Activated CD8-positive, alpha-beta T cell treated with anti-CD3 and anti-CD28 coated beads for 36 hours (primary cell): ENCODE measurements around the gene SLC44A2. TPM values are rescaled to one million over a fixed set of nuclear protein-coding genes. Genes with fewer than 3 reads are reported as not detected.

Experiments used
- ATAC-seq: fragments of 200-7000 bp; cut with Tn5 transposase; one replicate; pipeline ENCODE4 v1.10.0; 2021; ENCODE audit warnings: mild to moderate bottlenecking, moderate library complexity
- CTCF ChIA-PET: fragments of 350-600 bp; sonication (Branson Sonifier 250); formaldehyde crosslinking; loops from one replicate; lab custom pipeline; 2021; ENCODE audit warnings: antibody characterized with exemption; lab: Charles Lee
- POLR2A ChIA-PET: fragments of 350-600 bp; sonication (Branson Sonifier 250); formaldehyde crosslinking; loops from one replicate; lab custom pipeline; 2021; ENCODE audit warnings: antibody characterized with exemption; lab: Charles Lee
- DNase-seq: peaks from one replicate; pipeline ENCODE4 v3.0.0-alpha.2; 2020
- H3K27ac Mint-ChIP-seq: one replicate; pipeline ENCODE4 v1.8.0; 2021; ENCODE audit warnings: mild to moderate bottlenecking, mixed read lengths
- H3K27me3 Mint-ChIP-seq: one replicate; pipeline ENCODE4 v1.8.0; 2021; ENCODE audit warnings: mixed read lengths
- H3K36me3 Mint-ChIP-seq: one replicate; pipeline ENCODE4 v1.8.0; 2021; ENCODE audit warnings: low read depth, mixed read lengths
- H3K4me1 Mint-ChIP-seq: one replicate; pipeline ENCODE4 v1.8.0; 2021; ENCODE audit warnings: low read depth, mixed read lengths
- H3K4me3 Mint-ChIP-seq: one replicate; pipeline ENCODE4 v1.8.0; 2021; ENCODE audit warnings: mild to moderate bottlenecking, moderate library complexity, mixed read lengths
- H3K9me3 Mint-ChIP-seq: one replicate; pipeline ENCODE4 v1.8.0; 2021; ENCODE audit warnings: mixed read lengths
- intact Hi-C: fragments of 100-400 bp; cut with micrococcal nuclease; formaldehyde crosslinking; loops from one replicate; pipeline ENCODE4 v1.10.0; 2022
- total RNA-seq, 2 experiments: library from RNA; stranded (reverse); gene quantifications; one replicate each; pipeline ENCODE4 v1.2.3, GENCODE V29; 2021
- TF ChIP-seq, protein P1 (sequence below): fragments of 200-600 bp; IDR thresholded peaks from one replicate; pipeline ENCODE4 v1.8.0; 2022; ENCODE audit warnings: antibody characterized with exemption, mild to moderate bottlenecking

The SLC44A2 gene
- total RNA-seq, 2 experiments from 2014 or later, result 66.0 to 71.4 TPM

DNA sequence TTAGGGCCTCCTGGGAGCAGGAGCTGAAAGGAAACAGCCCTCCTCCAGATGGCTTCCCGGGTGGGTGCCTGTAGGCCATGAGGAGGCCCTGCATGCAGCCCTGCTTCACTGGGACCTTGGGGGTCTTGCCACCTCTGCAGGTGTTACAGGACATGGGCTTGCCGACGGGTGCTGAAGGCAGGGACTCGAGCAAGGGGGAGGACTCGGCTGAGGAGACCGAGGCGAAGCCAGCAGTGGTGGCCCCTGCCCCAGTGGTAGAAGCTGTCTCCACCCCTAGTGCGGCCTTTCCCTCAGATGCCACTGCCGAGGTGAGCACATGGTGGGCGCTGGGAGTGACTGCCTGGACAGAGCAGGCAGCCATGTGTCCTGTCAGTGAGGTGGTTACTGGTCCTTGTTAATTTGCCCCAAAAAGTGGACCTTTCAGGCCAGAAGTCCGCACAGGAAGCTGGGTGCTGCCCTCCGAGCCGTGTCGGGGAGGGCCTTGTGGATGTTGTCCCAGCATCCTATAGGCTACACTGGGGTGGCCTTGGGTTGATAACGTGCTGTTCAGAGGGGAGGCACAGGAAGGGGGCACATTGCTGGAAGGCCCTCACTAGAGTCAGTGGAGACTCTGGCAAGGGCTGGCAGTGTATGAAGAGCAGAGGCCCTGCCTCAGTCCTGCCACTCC is 57.2 kb downstream of the SLC44A2 start:
- ChIA-PET CTCF (interaction anchor here (1.0 to 1.7 kb wide), 2 partner anchors 13 to 129 kb away, joined by 3 to 5 read pairs; no protein-coding TSS in a partner anchor), POLR2A (interaction anchor here (0.9 to 2.7 kb wide), 12 partner anchors 9 to 31 kb away, joined by 3 to 13 read pairs (median 7); partner anchors contain the start of gene QTRT1)
- TF ChIP-seq, protein P1, sequence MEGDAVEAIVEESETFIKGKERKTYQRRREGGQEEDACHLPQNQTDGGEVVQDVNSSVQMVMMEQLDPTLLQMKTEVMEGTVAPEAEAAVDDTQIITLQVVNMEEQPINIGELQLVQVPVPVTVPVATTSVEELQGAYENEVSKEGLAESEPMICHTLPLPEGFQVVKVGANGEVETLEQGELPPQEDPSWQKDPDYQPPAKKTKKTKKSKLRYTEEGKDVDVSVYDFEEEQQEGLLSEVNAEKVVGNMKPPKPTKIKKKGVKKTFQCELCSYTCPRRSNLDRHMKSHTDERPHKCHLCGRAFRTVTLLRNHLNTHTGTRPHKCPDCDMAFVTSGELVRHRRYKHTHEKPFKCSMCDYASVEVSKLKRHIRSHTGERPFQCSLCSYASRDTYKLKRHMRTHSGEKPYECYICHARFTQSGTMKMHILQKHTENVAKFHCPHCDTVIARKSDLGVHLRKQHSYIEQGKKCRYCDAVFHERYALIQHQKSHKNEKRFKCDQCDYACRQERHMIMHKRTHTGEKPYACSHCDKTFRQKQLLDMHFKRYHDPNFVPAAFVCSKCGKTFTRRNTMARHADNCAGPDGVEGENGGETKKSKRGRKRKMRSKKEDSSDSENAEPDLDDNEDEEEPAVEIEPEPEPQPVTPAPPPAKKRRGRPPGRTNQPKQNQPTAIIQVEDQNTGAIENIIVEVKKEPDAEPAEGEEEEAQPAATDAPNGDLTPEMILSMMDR, result no peak
- intact Hi-C loops, result no loop called here
- no peak for ATAC-seq
- no peaks in the 10 kb centered on the region for H3K4me1 Mint-ChIP-seq
- no peak overlapping the region for H3K4me3 Mint-ChIP-seq
- H3K27me3 Mint-ChIP-seq, result no peaks in the 10 kb centered on the region
- peaks cover 52% of the 10 kb centered on the region for H3K36me3 Mint-ChIP-seq
- H3K27ac Mint-ChIP-seq, result no peak overlapping the region
- no peaks in the 10 kb centered on the region for H3K9me3 Mint-ChIP-seq
- no peak for DNase-seq

- H3K27ac Mint-ChIP-seq, result no peak overlapping the region
- CTCF ChIA-PET, result no interaction called here
- H3K4me3 Mint-ChIP-seq, result no peak overlapping the region
- peaks cover 51% of the 10 kb centered on the region for H3K36me3 Mint-ChIP-seq
- intact Hi-C loops, result no loop called here
- no peaks in the 10 kb centered on the region for H3K27me3 Mint-ChIP-seq
- no peaks in the 10 kb centered on the region for H3K9me3 Mint-ChIP-seq
- TF ChIP-seq, protein P1, result no peak
- no peak for ATAC-seq
- H3K4me1 Mint-ChIP-seq, result no peaks in the 10 kb centered on the region
- POLR2A ChIA-PET, result interaction anchor here (0.9 to 2.7 kb wide), 10 partner anchors 9 to 32 kb away, joined by 3 to 13 read pairs (median 7); partner anchors contain the start of gene QTRT1
- DNase-seq, result no peak
Measured at GRCh38 chr19:10683064-10683426, 57.7 kb downstream of the SLC44A2 start.

GRCh38 chr19:10683582-10683981 is 58.2 kb downstream of the SLC44A2 start:
- H3K27ac Mint-ChIP-seq, result no peak overlapping the region
- ATAC-seq, result no peak
- no peaks in the 10 kb centered on the region for H3K4me1 Mint-ChIP-seq
- H3K4me3 Mint-ChIP-seq, result no peak overlapping the region
- no peak for DNase-seq
- intact Hi-C loops, result no loop called here
- TF ChIP-seq, protein P1, result no peak
- POLR2A ChIA-PET, result interaction anchor here (0.9 to 2.7 kb wide), 10 partner anchors 9 to 32 kb away, joined by 3 to 13 read pairs (median 6); partner anchors contain the start of gene QTRT1
- CTCF ChIA-PET, result no interaction called here
- no peaks in the 10 kb centered on the region for H3K27me3 Mint-ChIP-seq
- no peaks in the 10 kb centered on the region for H3K9me3 Mint-ChIP-seq
- H3K36me3 Mint-ChIP-seq, result peaks cover 50% of the 10 kb centered on the region

DNA sequence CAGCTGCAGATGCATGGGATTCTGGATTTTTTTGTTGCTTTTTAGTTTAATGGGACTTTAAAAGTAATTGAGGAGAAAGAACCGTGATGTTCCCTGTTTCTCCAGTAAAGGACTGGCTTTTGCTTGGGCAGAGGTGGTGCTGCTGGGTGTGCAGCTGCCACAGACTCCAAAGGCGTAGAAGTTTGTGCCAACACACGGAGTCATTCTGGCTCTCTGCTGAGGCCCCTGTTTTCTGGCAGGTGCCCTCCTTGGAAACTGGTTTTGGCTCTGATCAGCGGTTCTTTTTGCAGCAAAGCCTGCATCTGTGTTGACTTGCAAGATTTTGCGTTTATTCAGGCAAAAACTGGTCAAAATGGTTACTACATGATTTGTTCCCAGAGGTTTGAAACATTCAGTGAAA is 59.9 kb downstream of the SLC44A2 start:
- H3K4me1 Mint-ChIP-seq, result no peaks in the 10 kb centered on the region
- intact Hi-C loops, result no loop called here
- ChIA-PET CTCF (interaction anchor here (1.4 kb wide), 1 partner anchor 16 kb away, joined by 3 read pairs; the partner anchor contains the start of gene QTRT1), POLR2A (no interaction called here)
- no peak overlapping the region for H3K4me3 Mint-ChIP-seq
- H3K27me3 Mint-ChIP-seq, result no peaks in the 10 kb centered on the region
- TF ChIP-seq, protein P1, result no peak
- H3K36me3 Mint-ChIP-seq, result peaks cover 49% of the 10 kb centered on the region
- ATAC-seq (no peak), DNase-seq (no peak)
- H3K9me3 Mint-ChIP-seq, result no peaks in the 10 kb centered on the region
- H3K27ac Mint-ChIP-seq, result no peak overlapping the region

DNA sequence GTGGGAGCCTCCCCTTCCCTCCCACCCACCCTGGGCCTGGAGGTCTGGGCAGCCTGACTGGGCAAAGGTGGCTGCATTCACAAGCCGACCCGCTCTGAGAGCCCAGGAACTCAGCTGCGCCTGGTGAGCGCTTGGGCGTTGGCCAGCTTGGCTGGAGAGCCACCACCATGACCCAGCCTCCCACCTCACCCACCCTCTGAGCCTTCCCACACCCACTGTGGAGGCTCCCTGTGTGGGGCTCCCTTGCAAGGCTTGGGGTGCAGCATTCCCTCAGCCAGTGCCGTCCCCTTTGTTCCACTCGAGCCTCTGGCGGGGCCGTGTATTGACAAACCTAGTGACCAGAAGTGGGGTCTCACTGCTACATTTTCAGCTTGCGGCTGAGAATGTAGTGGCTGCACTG is 60.8 kb downstream of the SLC44A2 start:
- POLR2A ChIA-PET, result interaction anchor here (1.4 to 3.1 kb wide), 5 partner anchors 9 to 120 kb away, joined by 4 to 14 read pairs (median 6); partner anchors contain the start of genes KRI1 and QTRT1
- CTCF ChIA-PET, result no interaction called here
- Mint-ChIP-seq H3K36me3 (peaks cover 45% of the 10 kb centered on the region), H3K27ac (no peak overlapping the region), H3K9me3 (no peaks in the 10 kb centered on the region), H3K4me1 (no peaks in the 10 kb centered on the region), H3K4me3 (no peak overlapping the region), H3K27me3 (no peaks in the 10 kb centered on the region)
- intact Hi-C loops, result no loop called here
- DNase-seq (no peak), ATAC-seq (no peak)
- TF ChIP-seq, protein P1, result no peak
